ENCODE measurements around the gene SGK2. TPM values are rescaled to one million over a fixed set of nuclear protein-coding genes. Genes with fewer than 3 reads are reported as not detected.

The SGK2 gene
- total and polyA plus RNA-seq, 2 donors (not counting 1 experiment from before 2014, with no cell fraction given): 1.5 to 1.7 TPM

DNA sequence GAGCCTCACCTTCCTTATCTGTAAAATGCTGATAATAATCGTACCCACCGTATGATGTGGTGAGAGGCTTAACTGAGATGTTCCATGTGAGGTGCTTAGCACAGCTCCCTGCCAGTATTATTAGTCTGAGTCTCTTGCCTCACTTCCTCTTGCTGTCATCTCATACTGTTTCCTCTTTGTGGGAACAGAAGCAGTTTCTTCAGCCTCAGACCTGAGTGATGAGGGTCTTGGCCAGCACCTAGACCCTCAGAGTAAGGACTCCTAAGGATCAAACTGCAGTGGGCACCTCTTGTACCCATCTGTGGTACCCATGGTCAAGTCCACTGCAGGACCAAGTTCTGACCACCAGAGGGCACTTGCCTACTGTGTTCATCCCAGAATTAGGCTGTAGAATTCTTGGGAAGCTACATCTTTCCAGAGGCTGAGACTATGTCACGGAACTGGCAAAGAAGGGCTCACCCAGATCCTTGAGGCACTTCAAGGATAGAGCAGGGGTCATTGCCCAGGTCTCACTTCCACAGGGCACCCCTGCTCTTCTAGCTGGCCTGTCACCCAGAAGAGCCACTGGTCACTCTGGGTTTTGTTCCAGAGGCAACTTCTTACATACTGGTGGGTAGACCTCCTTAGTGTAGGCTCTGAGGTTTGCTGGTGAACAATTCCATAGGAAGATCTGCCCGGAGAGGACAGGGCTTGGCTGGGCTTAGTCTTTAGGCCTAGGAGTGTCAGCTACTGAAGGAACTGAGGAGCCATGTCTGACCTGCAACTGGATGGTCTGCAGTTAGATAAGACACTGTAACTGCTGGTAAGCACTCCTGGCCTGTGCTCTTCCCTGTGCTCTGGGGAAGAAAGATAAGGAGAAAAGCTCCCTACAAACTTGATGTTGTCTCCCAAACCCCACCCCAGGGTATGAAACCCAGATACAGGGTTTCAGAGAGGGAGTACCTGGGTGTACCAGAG is 20.6 kb upstream of the SGK2 start:
- CTCF ChIA-PET: interaction anchor here (0.5 to 7.5 kb wide), 44 partner anchors 8 to 773 kb away, joined by 3 to 273 read pairs (median 4); partner anchors contain the start of genes FITM2, IFT52 and SGK2

More for the DNA sequence above, 20.6 kb upstream of the SGK2 start:
- no peak overlapping the region for H3K4me3 Mint-ChIP-seq
- H3K4me1 Mint-ChIP-seq: peaks cover 2% of the 10 kb centered on the region
- Histone ChIP-seq H3K4me3 (ENCODE audit: control extremely low read depth in 1 of 5, extremely low read depth in 1 of 5, insufficient read depth in 1 of 5, low read depth in 2 of 5, low read length in 4 of 5) (no peak overlapping the region), H3K4me2 (replicated peaks; ENCODE audit: low read depth, low read length, poor library complexity, severe bottlenecking) (no peak overlapping the region), H3K79me2 (ENCODE audit: control insufficient read depth, insufficient read depth, low read length) (no peaks in the 10 kb centered on the region), H3K36me3 (replicated peaks in 1 of 2; ENCODE audit: control extremely low read depth in 1 of 2, control insufficient read depth in 1 of 2, extremely low read depth in 1 of 2, insufficient read depth in 2 of 2, low read length in 1 of 2) (peaks cover 0 to 6% of the 10 kb centered on the region in 2 experiments), H4K20me1 (ENCODE audit: control insufficient read depth, insufficient read depth, low read length, poor library complexity, severe bottlenecking) (no peaks in the 10 kb centered on the region), H3K9me3 (ENCODE audit: control extremely low read depth in 1 of 3, control insufficient read depth in 2 of 3, insufficient read depth in 1 of 3, low read length in 2 of 3) (no peaks in the 10 kb centered on the region), H3K27me3 (replicated peaks in 1 of 4; ENCODE audit: control extremely low read depth in 1 of 4, control insufficient read depth in 3 of 4, insufficient read depth in 4 of 4, low read length in 3 of 4) (no peaks in the 10 kb centered on the region), H3K27ac (ENCODE audit: low read length in 2 of 2) (no peak overlapping the region), H3K9ac (ENCODE audit: low read length) (no peak overlapping the region), H2AFZ (ENCODE audit: insufficient read depth, low read depth, low read length, poor library complexity, severe bottlenecking) (no peak overlapping the region), H3K4me1 (ENCODE audit: control insufficient read depth in 2 of 2, insufficient read depth in 2 of 2, low read length in 2 of 2) (peaks cover 0 to 4% of the 10 kb centered on the region in 2 donors)
- peak; percentile 41 for ATAC-seq (ENCODE audit: low read depth)
- POLR2A ChIA-PET: interaction anchor here (0.5 to 1.2 kb wide), 2 partner anchors 146 to 154 kb away, joined by 3 to 5 read pairs; no protein-coding TSS in a partner anchor
- no peaks in the 10 kb centered on the region for H3K27me3 Mint-ChIP-seq
- peak; percentile 70 for DNase-seq
- no peaks in the 10 kb centered on the region for H3K9me3 Mint-ChIP-seq (ENCODE audit: insufficient read depth)
- intact Hi-C loops (cut with micrococcal nuclease): no loop called here
- TF ChIP-seq, protein P1, sequence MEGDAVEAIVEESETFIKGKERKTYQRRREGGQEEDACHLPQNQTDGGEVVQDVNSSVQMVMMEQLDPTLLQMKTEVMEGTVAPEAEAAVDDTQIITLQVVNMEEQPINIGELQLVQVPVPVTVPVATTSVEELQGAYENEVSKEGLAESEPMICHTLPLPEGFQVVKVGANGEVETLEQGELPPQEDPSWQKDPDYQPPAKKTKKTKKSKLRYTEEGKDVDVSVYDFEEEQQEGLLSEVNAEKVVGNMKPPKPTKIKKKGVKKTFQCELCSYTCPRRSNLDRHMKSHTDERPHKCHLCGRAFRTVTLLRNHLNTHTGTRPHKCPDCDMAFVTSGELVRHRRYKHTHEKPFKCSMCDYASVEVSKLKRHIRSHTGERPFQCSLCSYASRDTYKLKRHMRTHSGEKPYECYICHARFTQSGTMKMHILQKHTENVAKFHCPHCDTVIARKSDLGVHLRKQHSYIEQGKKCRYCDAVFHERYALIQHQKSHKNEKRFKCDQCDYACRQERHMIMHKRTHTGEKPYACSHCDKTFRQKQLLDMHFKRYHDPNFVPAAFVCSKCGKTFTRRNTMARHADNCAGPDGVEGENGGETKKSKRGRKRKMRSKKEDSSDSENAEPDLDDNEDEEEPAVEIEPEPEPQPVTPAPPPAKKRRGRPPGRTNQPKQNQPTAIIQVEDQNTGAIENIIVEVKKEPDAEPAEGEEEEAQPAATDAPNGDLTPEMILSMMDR (IDR thresholded peaks at IDR 0.05): peak; percentile 92
- TF ChIP-seq EZH2 (IDR thresholded peaks at IDR 0.05; ENCODE audit: borderline replicate concordance, insufficient read depth, low read depth, low read length, poor library complexity, severe bottlenecking): no peak
- 38% methylated on average over 3 of the region's 4 CpGs for WGBS (ENCODE audit: insufficient coverage)
- H3K27ac Mint-ChIP-seq: no peak overlapping the region
